Fibroblast of pulmonary artery (primary cell): Measurements from ENCODE around the gene KCNQ4.

Experiments used
- DNase-seq: peaks from one replicate; pipeline ENCODE4 v3.0.0-alpha.2; 2010; ENCODE audit warnings: low read depth
- H3K4me3 ChIP-seq: replicated peaks from 2 replicates; pipeline ENCODE4 v1.5.1; 2011; ENCODE audit warnings: low read depth, mild to moderate bottlenecking, control low read depth, low read length, moderate library complexity
- TF ChIP-seq, protein P1 (sequence below): IDR thresholded peaks from 2 replicates; pipeline ENCODE4 v1.5.1; 2011; ENCODE audit warnings: mild to moderate bottlenecking, control low read depth, low read length, inconsistent platforms; ENCODE audit errors: missing control alignments

The KCNQ4 gene

GRCh38 chr1:40748841-40749718 is 34.5 kb upstream of the KCNQ4 start:
- DNase-seq: no peak
- no peak overlapping the region for H3K4me3 ChIP-seq
- TF ChIP-seq, protein P1, sequence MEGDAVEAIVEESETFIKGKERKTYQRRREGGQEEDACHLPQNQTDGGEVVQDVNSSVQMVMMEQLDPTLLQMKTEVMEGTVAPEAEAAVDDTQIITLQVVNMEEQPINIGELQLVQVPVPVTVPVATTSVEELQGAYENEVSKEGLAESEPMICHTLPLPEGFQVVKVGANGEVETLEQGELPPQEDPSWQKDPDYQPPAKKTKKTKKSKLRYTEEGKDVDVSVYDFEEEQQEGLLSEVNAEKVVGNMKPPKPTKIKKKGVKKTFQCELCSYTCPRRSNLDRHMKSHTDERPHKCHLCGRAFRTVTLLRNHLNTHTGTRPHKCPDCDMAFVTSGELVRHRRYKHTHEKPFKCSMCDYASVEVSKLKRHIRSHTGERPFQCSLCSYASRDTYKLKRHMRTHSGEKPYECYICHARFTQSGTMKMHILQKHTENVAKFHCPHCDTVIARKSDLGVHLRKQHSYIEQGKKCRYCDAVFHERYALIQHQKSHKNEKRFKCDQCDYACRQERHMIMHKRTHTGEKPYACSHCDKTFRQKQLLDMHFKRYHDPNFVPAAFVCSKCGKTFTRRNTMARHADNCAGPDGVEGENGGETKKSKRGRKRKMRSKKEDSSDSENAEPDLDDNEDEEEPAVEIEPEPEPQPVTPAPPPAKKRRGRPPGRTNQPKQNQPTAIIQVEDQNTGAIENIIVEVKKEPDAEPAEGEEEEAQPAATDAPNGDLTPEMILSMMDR: no peak

GRCh38 chr1:40749817-40750216 is 33.8 kb upstream of the KCNQ4 start:
- TF ChIP-seq, protein P1: no peak
- H3K4me3 ChIP-seq: no peak overlapping the region
- DNase-seq: no peak

DNA sequence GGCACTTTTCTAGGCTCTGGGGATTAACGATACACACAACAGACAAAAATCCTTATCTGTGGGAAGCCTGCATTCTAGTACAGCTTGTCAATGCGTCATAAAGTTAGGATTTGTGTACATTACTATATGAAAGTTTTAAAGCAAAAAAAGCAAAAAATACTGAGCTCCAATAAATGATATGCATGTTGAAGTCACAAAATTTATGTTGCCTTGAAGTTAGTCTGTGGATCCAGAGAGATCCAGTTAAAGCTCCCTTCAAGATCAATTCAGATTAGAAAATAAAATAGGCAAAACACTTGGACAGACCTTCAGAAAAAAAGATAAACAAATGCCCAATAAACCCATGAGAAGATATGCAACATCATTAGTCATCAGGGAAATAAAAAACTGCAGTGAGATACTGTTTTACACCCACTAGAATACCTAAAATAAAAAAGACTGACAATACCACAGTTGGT is 33.1 kb upstream of the KCNQ4 start:
- no peak overlapping the region for H3K4me3 ChIP-seq
- TF ChIP-seq, protein P1: no peak
- DNase-seq: no peak

DNA sequence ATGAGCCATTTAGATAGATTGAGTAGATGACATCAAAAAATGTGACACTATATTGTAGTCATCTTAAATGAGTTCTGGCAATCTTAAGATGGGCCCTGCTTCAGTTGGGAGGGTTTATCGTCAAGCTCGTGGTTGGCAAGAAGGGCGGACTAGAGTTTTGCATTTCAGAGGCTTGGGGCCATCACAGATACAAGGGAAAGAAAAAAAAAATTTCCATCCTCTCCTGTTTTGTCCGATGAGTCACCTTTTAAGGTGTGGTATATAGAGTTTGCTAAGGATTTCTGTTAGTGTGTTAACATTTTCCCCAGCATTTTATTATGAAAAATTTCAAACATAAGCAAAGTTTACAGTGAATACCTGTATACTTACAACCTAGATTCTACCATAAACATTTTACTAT is 31.8 kb upstream of the KCNQ4 start:
- DNase-seq: no peak
- TF ChIP-seq, protein P1: no peak
- H3K4me3 ChIP-seq: no peak overlapping the region

DNA sequence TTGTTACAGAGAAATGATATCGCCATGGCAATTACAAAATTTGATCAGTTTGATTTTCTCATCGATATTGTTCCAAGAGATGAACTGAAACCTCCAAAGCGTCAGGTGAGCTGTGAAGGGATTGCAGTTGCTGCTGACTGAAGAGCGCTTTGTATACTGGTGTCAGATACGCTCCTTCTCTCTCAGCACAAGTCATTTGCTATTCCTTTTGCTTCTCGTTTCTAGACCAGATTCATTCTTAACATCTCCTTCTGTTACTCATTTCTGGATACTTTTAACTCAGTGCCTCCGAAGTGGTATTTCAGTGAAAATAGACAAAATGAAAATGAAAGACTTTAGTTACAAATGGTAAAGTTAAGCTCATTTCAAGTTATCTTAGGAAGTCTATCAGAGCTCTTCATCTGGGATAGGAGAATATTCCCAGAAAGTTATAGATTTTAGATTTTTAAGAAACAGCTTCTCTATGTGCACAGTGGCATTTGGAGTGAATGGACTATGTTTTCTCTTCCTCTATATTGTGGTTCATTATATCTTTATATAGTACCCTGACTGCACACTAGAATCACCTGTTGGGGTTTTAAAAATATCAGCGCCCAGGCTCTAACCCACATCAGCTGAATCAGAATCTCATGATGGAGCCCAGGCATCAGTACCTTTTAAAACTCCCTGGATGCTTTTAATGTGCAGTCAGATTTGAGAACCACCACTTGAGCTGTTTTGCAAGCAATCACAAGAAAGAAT is 30.3 kb upstream of the KCNQ4 start:
- no peak for DNase-seq
- no peak overlapping the region for H3K4me3 ChIP-seq
- TF ChIP-seq, protein P1: no peak

GRCh38 chr1:40754201-40754600 is 29.4 kb upstream of the KCNQ4 start:
- TF ChIP-seq, protein P1: no peak
- DNase-seq: no peak
- H3K4me3 ChIP-seq: no peak overlapping the region
